HepG2 (cell line): ENCODE data around the gene GATD1. TPM values are rescaled to one million over a fixed set of nuclear protein-coding genes. Genes with fewer than 3 reads are reported as not detected.

Source experiments
- CENPT ChIP-seq: sonication (generic); formaldehyde crosslinking; IDR thresholded peaks from 2 replicates; pipeline ENCODE4 v1.8.0; 2022; ENCODE audit warnings: low read depth, mild to moderate bottlenecking, moderate library complexity, missing genetic modification reagents
- DPF2 ChIP-seq: sonication (generic); formaldehyde crosslinking; IDR thresholded peaks from 2 replicates; pipeline ENCODE4 v1.4.0; 2020; ENCODE audit warnings: mild to moderate bottlenecking, low read depth, missing genetic modification reagents, borderline replicate concordance
- GATAD2A ChIP-seq: IDR thresholded peaks from 2 replicates; pipeline ENCODE4 v1.6.1; 2016
- HNRNPH1 ChIP-seq: fragments of 200-400 bp; formaldehyde crosslinking; optimal IDR thresholded peaks from 2 replicates; pipeline ENCODE3; 2017; ENCODE audit warnings: mild to moderate bottlenecking, low read depth, low read length
- HNRNPK ChIP-seq: fragments of 200-400 bp; formaldehyde crosslinking; IDR thresholded peaks from 2 replicates; pipeline ENCODE4 v1.6.1; 2018; ENCODE audit warnings: low read length, low read depth, moderate library complexity, mild to moderate bottlenecking; ENCODE audit not compliant: poor library complexity, severe bottlenecking
- LCORL ChIP-seq, 2 experiments: fragments of 450-650 bp in 1 of 2; sonication (generic) in 1 of 2; formaldehyde crosslinking in 1 of 2; IDR thresholded peaks; 2 replicates each; pipeline versions ENCODE4 v1.5.0 to v1.6.1; 2017 to 2020; ENCODE audit warnings: antibody characterized with exemption in 1 of 2, missing genetic modification reagents in 1 of 2
- MED13 ChIP-seq: sonication (generic); formaldehyde crosslinking; IDR thresholded peaks from 2 replicates; pipeline ENCODE4 v1.5.0; 2020; ENCODE audit warnings: missing genetic modification reagents
- NRL ChIP-seq: sonication (generic); formaldehyde crosslinking; IDR thresholded peaks from 2 replicates; pipeline ENCODE4 v1.5.0; 2020; ENCODE audit warnings: missing genetic modification reagents, mild to moderate bottlenecking, moderate library complexity, borderline replicate concordance
- RBFOX2 ChIP-seq: fragments of 200-400 bp; formaldehyde crosslinking; IDR thresholded peaks from 2 replicates; pipeline ENCODE4 v1.6.1; 2017; ENCODE audit warnings: low read depth, mild to moderate bottlenecking, low read length
- TAF15 ChIP-seq: fragments of 200-400 bp; formaldehyde crosslinking; IDR thresholded peaks from one replicate; pipeline ENCODE4 v1.6.1; 2018; ENCODE audit warnings: mild to moderate bottlenecking, low read depth, low read length; ENCODE audit not compliant: poor library complexity, severe bottlenecking
- TBX2 ChIP-seq: sonication (generic); formaldehyde crosslinking; IDR thresholded peaks from 2 replicates; pipeline ENCODE4 v1.5.0; 2020; ENCODE audit warnings: missing genetic modification reagents, mild to moderate bottlenecking, borderline replicate concordance
- THAP7 ChIP-seq: sonication (generic); formaldehyde crosslinking; IDR thresholded peaks from 2 replicates; pipeline ENCODE4 v1.8.1; 2023; ENCODE audit warnings: mild to moderate bottlenecking, missing genetic modification reagents
- UBTF ChIP-seq: sonication (generic); formaldehyde crosslinking; IDR thresholded peaks from 2 replicates; pipeline ENCODE4 v1.4.0; 2020; ENCODE audit warnings: mild to moderate bottlenecking, missing genetic modification reagents
- ZNF12 ChIP-seq: sonication (generic); formaldehyde crosslinking; IDR thresholded peaks from 2 replicates; pipeline ENCODE4 v1.5.0; 2020; ENCODE audit warnings: missing genetic modification reagents
- ZNF263 ChIP-seq: sonication (generic); formaldehyde crosslinking; IDR thresholded peaks from 2 replicates; pipeline ENCODE4 v1.4.0; 2020; ENCODE audit warnings: missing genetic modification reagents
- ZNF326 ChIP-seq: sonication (generic); formaldehyde crosslinking; IDR thresholded peaks from 2 replicates; pipeline ENCODE4 v1.4.0; 2020; ENCODE audit warnings: missing genetic modification reagents, borderline replicate concordance
- polyA plus RNA-seq, 8 experiments: library from polyadenylated mRNA; depleted of rRNA in 3 of 8; stranded (reverse) in 7 of 8; unstranded in 1 of 8; fragments of >200 nt; fragmentation: Illumina TruSeq in 4 of 8; extraction: Trizol in 4 of 8; gene quantifications; 2 replicates each; pipeline versions ENCODE4 v1.2.1 to v1.2.3, GENCODE V29; 2011 to 2016; ENCODE audit warnings: low read depth in 4 of 8, missing spikeins in 1 of 8, mixed read lengths in 1 of 8; ENCODE audit not compliant: insufficient read depth in 1 of 8
- total RNA-seq, 5 experiments: library from RNA; depleted of rRNA; stranded (reverse); fragments of >200 nt; fragmentation: Illumina TruSeq; extraction: Trizol; gene quantifications; 2 replicates each; pipeline ENCODE4 v1.2.3, GENCODE V29; 2016; ENCODE audit warnings: low read depth in 1 of 5
- TF ChIP-seq, protein P1 (sequence below): sonication (generic); formaldehyde crosslinking; IDR thresholded peaks from 2 replicates; pipeline ENCODE4 v1.5.1; 2020; ENCODE audit warnings: mild to moderate bottlenecking, missing genetic modification reagents, moderate library complexity
- TF ChIP-seq, protein P2 (sequence below): sonication (generic); formaldehyde crosslinking; IDR thresholded peaks from 2 replicates; pipeline ENCODE4 v1.9.0; 2021; ENCODE audit warnings: missing genetic modification reagents, borderline replicate concordance

GATD1 gene
- total and polyA plus RNA-seq, 2 of the 13 experiments (the other 11 are each of a cell fraction or from before 2014, with no cell fraction given), result 31.3 to 60.5 TPM

DNA sequence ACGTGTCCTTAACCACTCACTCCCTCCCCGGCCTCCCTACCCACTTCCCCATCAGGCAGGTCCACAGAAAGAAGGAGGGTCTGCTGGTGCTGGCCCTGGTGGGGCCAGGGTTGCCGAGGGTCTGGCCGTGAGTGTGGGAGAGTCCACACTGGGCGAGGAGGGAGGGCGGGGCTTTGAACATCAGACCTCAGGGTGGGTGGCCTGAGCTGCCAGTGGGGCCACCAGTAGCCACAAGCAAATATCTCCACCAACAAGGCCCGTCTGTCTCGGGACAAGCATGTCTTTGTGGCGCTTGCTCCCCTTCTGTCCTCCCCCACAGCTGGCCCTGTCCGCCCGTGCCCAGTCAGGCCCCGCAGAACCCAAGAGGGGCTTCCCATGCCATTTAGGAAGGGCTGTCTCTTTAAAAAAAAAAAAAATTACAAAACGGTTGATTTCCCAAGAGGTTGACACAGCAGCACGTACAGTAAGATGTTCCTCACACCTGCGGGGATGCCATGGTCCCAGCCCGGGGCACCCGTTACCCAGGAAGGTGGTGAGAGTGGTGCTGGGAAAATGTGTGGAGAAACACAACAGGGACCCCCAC is 47.7 kb downstream of the GATD1 start (continued):
- TF ChIP-seq UBTF (CRISPR knock-in tag) (peak; percentile 55; the same call in 1 of the 2 replicates), GATAD2A (no peak), HNRNPK (peak; percentile 36), THAP7 (CRISPR knock-in tag) (no peak), TBX2 (CRISPR knock-in tag) (peak; percentile 55; the same call in 1 of the 2 replicates), CENPT (CRISPR knock-in tag) (no peak), DPF2 (0 out of 2 replicates have a peak, but pooled peaks have one; percentile 14), ZNF263 (CRISPR knock-in tag) (0 out of 2 replicates have a peak, but pooled peaks have one; percentile 23), MED13 (peak; percentile 52; the same call in 1 of the 2 replicates), LCORL (IDR thresholded peaks at IDR 0.05) (no peak), LCORL (CRISPR knock-in tag; IDR thresholded peaks at IDR 0.05) (peak; percentile 29; the same call in 1 of the 2 replicates), RBFOX2 (peak; percentile 77), NRL (CRISPR knock-in tag) (0 out of 2 replicates have a peak, but pooled peaks have one; percentile 5), ZNF326 (CRISPR knock-in tag) (no peak), ZNF12 (CRISPR knock-in tag) (peak; percentile 4; the same call in 1 of the 2 replicates), HNRNPH1 (peak; percentile 33), TAF15 (peak; percentile 43)
- TF ChIP-seq, protein P1, sequence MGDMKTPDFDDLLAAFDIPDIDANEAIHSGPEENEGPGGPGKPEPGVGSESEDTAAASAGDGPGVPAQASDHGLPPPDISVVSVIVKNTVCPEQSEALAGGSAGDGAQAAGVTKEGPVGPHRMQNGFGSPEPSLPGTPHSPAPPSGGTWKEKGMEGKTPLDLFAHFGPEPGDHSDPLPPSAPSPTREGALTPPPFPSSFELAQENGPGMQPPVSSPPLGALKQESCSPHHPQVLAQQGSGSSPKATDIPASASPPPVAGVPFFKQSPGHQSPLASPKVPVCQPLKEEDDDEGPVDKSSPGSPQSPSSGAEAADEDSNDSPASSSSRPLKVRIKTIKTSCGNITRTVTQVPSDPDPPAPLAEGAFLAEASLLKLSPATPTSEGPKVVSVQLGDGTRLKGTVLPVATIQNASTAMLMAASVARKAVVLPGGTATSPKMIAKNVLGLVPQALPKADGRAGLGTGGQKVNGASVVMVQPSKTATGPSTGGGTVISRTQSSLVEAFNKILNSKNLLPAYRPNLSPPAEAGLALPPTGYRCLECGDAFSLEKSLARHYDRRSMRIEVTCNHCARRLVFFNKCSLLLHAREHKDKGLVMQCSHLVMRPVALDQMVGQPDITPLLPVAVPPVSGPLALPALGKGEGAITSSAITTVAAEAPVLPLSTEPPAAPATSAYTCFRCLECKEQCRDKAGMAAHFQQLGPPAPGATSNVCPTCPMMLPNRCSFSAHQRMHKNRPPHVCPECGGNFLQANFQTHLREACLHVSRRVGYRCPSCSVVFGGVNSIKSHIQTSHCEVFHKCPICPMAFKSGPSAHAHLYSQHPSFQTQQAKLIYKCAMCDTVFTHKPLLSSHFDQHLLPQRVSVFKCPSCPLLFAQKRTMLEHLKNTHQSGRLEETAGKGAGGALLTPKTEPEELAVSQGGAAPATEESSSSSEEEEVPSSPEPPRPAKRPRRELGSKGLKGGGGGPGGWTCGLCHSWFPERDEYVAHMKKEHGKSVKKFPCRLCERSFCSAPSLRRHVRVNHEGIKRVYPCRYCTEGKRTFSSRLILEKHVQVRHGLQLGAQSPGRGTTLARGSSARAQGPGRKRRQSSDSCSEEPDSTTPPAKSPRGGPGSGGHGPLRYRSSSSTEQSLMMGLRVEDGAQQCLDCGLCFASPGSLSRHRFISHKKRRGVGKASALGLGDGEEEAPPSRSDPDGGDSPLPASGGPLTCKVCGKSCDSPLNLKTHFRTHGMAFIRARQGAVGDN (CRISPR knock-in tag), result peak; percentile 59; the same call in 1 of the 2 replicates
- TF ChIP-seq, protein P2, sequence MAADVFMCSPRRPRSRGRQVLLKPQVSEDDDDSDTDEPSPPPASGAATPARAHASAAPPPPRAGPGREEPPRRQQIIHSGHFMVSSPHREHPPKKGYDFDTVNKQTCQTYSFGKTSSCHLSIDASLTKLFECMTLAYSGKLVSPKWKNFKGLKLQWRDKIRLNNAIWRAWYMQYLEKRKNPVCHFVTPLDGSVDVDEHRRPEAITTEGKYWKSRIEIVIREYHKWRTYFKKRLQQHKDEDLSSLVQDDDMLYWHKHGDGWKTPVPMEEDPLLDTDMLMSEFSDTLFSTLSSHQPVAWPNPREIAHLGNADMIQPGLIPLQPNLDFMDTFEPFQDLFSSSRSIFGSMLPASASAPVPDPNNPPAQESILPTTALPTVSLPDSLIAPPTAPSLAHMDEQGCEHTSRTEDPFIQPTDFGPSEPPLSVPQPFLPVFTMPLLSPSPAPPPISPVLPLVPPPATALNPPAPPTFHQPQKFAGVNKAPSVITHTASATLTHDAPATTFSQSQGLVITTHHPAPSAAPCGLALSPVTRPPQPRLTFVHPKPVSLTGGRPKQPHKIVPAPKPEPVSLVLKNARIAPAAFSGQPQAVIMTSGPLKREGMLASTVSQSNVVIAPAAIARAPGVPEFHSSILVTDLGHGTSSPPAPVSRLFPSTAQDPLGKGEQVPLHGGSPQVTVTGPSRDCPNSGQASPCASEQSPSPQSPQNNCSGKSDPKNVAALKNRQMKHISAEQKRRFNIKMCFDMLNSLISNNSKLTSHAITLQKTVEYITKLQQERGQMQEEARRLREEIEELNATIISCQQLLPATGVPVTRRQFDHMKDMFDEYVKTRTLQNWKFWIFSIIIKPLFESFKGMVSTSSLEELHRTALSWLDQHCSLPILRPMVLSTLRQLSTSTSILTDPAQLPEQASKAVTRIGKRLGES (CRISPR knock-in tag), result 0 out of 2 replicates have a peak, but pooled peaks have one; percentile 10
